ENCODE data around the gene CCT2.

The CCT2 gene

DNA sequence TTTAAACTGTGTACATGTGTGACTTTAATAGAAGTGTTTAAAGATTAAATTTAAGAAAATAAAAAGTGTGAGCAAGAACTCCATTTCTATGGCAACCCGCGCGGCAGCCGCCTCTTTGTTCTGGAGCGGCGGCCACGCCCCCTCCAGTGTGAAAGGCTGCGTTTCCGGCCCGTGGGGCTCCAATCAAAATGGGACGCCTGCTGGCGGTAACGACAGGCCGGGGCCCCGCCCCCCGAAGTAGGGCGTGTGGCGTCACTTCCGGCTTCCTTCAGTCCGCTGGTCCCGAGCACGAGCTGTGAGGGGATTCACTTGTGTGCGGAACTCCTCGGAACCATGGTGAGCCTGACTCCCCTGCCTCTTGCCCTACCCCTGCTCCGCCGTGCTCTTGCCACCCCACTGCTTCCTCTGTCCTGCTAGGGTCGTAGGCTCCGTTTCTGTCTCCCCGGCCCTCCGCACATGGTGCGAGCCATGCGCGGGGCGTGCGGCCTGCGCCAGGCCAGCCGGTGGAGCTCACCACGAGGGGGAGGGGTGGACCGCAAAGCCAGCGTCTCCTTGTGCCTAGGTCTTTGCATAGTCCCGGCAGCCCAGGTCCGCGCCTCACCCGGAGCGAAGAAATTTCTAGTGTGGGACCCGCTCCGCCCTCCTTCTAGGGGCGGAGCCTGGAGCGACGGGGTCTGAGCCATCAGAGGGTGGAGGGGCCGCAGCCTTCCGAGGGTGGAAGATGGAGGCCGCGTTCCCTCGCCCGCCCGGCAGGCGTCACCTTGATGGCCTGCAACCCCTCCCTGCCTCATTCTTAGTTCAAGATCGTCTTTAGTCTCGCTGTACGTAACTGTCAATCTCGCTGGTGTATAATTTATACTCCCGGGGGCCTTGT is at the start of gene CCT2:
Gene CCT2 (plus strand): TSS at position 271 of the 874 bp plus-strand sequence. CDS start 63 bp downstream, at position 334.
- no peaks in the 10 kb centered on the region for H3K9me3 ChIP-seq (ENCODE audit: insufficient read depth, low read depth, low read length)
- H3K9ac ChIP-seq (ENCODE audit: low read depth, low read length), result peak within 1 kb of the TSS; percentile 99
- peaks cover 4% of the 10 kb centered on the region; the same call in 1 of the 2 replicates for H3K4me1 ChIP-seq (ENCODE audit: insufficient read depth, low read length)
- H3K27ac ChIP-seq (ENCODE audit: low read length), result peak within 1 kb of the TSS; percentile 96
- H3K36me3 ChIP-seq (ENCODE audit: insufficient read depth, low read depth, low read length), result peaks cover 46% of the 10 kb centered on the region
- no peaks in the 10 kb centered on the region for H3K27me3 ChIP-seq (ENCODE audit: insufficient read depth, low read length)
- H3K4me3 ChIP-seq (ENCODE audit: low read length), result peak within 1 kb of the TSS; percentile 94

DNA sequence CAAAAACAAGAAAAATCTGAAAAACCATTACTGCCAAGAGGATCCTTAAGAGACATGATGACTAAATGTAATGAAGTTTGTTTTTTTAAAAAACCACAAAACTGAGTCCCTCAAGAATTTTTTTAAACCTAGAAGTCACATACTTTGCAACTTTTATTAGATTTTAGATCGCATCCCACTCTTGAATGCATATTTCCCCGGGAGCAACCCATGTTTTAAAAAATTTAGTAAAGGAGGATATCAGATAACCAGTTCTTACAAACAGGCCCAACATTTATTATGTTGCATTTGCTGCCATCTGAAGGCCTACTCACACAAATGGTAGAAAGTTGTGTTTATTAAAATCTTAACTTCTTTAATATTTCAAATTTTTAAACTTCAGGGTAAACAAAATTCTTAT is 44.3 kb upstream of the CCT2 start:
- Histone ChIP-seq H3K4me3 (ENCODE audit: low read length) (no peak overlapping the region), H3K27me3 (ENCODE audit: insufficient read depth, low read length) (no peaks in the 10 kb centered on the region), H3K4me1 (ENCODE audit: insufficient read depth, low read length) (no peaks in the 10 kb centered on the region), H3K9me3 (ENCODE audit: insufficient read depth, low read depth, low read length) (no peaks in the 10 kb centered on the region), H3K9ac (ENCODE audit: low read depth, low read length) (no peak overlapping the region), H3K36me3 (ENCODE audit: insufficient read depth, low read depth, low read length) (peaks cover 11% of the 10 kb centered on the region), H3K27ac (ENCODE audit: low read length) (no peak overlapping the region)

DNA sequence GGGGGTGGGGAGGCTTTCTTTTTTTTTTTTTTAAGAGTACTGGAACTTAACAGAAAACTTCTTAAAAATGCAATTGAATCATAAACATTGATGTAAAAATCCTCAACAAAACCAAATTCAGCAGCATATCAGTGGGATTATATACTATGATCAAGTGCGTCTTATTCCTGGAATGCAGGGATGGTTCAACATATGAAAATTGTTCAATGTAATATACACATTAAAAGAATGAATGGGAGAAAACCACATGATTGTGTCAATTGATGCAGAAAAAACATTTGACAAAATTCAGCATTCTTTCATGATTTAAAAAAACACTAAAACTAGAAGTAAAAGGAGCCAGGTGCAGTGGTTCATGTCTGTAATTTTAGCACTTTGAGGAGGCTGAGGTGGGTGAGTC is 41.2 kb upstream of the CCT2 start:
- peaks cover 5% of the 10 kb centered on the region; the same call in 1 of the 2 replicates for H3K36me3 ChIP-seq (ENCODE audit: insufficient read depth, low read depth, low read length)
- no peaks in the 10 kb centered on the region for H3K9me3 ChIP-seq (ENCODE audit: insufficient read depth, low read depth, low read length)
- no peaks in the 10 kb centered on the region for H3K27me3 ChIP-seq (ENCODE audit: insufficient read depth, low read length)
- no peak overlapping the region for H3K27ac ChIP-seq (ENCODE audit: low read length)
- no peak overlapping the region for H3K4me3 ChIP-seq (ENCODE audit: low read length)
- no peak overlapping the region for H3K9ac ChIP-seq (ENCODE audit: low read depth, low read length)
- H3K4me1 ChIP-seq (ENCODE audit: insufficient read depth, low read length), result no peaks in the 10 kb centered on the region

DNA sequence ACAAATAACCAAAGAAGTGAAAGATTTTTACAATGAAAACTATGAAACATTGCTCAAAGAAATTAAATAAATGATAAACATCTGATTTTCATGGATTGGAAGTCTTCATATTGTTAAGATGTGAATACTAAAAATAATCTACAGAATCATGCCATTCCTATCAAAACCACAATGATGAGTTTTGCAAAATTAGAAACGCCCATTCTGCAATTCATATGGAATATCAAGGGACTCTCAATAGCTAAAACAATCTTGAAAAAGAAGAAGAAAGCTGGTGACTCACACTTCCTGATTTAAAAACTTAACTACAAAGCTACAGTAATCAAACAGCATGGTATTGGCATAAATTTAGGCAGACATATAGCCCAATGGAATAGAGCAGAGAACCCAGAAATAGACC is 40.2 kb upstream of the CCT2 start:
- Histone ChIP-seq H3K4me1 (ENCODE audit: insufficient read depth, low read length) (no peaks in the 10 kb centered on the region), H3K27me3 (ENCODE audit: insufficient read depth, low read length) (no peaks in the 10 kb centered on the region), H3K27ac (ENCODE audit: low read length) (no peak overlapping the region), H3K9ac (ENCODE audit: low read depth, low read length) (no peak overlapping the region), H3K36me3 (ENCODE audit: insufficient read depth, low read depth, low read length) (peaks cover 5% of the 10 kb centered on the region; the same call in 1 of the 2 replicates), H3K4me3 (ENCODE audit: low read length) (no peak overlapping the region), H3K9me3 (ENCODE audit: insufficient read depth, low read depth, low read length) (no peaks in the 10 kb centered on the region)

DNA sequence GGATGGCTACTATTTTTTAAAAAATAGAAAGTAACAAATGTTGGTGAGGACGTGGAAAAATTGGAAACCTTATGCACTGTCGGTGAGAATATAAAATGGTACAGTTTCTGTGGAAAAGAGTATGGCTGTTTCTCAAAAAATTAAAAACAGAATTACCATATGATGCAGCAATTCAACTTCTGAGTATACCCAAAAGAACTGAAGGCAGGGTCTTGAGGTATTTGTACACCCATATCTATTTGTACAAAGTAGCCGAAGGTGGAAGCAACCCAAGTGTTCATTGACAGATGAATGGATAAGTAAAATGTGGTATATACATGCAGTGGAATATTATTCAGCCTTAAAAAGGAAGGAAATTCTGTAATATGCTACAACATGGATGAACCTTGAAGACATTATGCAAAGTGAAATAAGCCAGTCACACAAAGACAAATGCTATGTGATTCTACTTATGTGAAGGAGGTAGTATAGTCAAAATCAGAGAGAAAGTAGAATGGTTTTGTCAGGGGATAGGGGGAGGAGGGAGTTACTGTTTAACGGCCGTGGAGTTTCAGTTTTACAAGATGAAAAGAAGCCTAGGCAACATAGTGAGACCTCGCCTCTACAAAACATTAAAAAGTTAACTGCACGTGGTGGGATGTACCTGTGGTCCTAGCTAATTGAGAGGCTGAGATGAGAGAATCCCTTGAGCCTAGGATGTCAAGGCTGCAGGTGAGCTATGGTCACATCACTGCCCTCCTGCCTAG is 38.4 kb upstream of the CCT2 start:
- no peak overlapping the region for H3K4me3 ChIP-seq (ENCODE audit: low read length)
- no peak overlapping the region for H3K27ac ChIP-seq (ENCODE audit: low read length)

DNA sequence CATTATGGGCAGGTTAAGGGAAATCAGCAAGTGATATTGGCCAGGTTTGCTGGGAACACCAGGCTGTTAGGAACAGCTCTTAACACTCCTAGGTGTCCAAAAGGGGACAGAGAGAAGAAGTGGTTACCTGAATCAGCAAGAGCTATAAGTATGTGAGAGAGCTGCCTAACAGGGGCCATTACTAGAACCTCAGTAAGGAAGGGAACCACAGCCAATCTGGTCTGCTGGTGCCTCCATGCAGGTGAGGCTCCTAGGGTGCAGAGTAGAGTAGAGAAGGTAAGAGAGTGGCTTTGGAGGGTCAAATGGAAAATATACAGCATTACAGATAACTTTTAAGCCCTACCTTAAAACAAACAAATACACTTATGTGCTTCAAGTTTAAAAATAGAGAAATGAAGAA is 36.6 kb upstream of the CCT2 start:
- H3K27ac ChIP-seq (ENCODE audit: low read length), result no peak overlapping the region
- peaks cover under 1% of the 10 kb centered on the region; the same call in 1 of the 2 replicates for H3K36me3 ChIP-seq (ENCODE audit: insufficient read depth, low read depth, low read length)
- H3K9me3 ChIP-seq (ENCODE audit: insufficient read depth, low read depth, low read length), result no peaks in the 10 kb centered on the region
- no peaks in the 10 kb centered on the region for H3K4me1 ChIP-seq (ENCODE audit: insufficient read depth, low read length)
- no peak overlapping the region for H3K9ac ChIP-seq (ENCODE audit: low read depth, low read length)
- no peaks in the 10 kb centered on the region for H3K27me3 ChIP-seq (ENCODE audit: insufficient read depth, low read length)
- no peak overlapping the region for H3K4me3 ChIP-seq (ENCODE audit: low read length)

More for the DNA sequence above, 38.4 kb upstream of the CCT2 start:
- Histone ChIP-seq H3K9ac (ENCODE audit: low read depth, low read length) (no peak overlapping the region), H3K9me3 (ENCODE audit: insufficient read depth, low read depth, low read length) (no peaks in the 10 kb centered on the region), H3K4me1 (ENCODE audit: insufficient read depth, low read length) (no peaks in the 10 kb centered on the region), H3K27me3 (ENCODE audit: insufficient read depth, low read length) (no peaks in the 10 kb centered on the region), H3K36me3 (ENCODE audit: insufficient read depth, low read depth, low read length) (peaks cover 5% of the 10 kb centered on the region; the same call in 1 of the 2 replicates)

DNA sequence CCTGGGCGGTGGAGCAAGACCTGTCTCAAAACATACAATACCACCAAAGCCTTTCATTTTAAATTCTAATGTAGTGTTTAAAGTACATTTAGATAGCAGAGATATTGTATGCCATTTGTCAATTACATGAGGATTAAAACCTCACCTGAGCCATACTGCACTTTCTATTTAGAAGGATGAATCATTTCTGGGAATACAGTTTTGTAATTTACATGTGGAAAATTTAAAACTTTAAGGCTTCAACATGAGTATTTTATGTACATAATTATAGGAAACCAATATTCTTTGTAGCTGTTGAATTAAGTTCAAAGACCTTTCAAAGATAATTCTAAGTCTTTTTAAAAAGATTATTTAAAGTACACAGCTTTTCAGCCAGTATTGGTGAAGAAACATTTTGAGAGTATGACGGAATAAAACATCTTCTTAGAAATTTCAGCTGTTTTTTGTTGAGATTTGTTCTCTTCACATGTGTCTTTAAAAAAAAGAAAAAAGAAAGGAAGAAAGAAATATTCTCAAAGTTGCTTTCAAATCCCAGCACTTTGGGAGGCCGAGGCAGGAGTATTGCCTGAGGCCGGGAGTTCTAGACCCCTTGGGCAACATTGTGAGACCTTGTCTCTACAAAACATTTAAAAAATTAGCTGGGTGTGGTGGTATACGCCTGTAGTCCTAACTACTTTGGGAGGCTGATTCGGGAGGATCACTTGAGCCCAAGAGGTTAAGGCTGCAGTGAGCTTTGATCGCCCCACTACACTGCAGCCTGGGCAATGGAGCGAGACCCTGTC is 34.5 kb upstream of the CCT2 start:
- Histone ChIP-seq H3K27ac (ENCODE audit: low read length) (no peak overlapping the region), H3K9me3 (ENCODE audit: insufficient read depth, low read depth, low read length) (no peaks in the 10 kb centered on the region), H3K4me3 (ENCODE audit: low read length) (no peak overlapping the region), H3K9ac (ENCODE audit: low read depth, low read length) (no peak overlapping the region), H3K4me1 (ENCODE audit: insufficient read depth, low read length) (no peaks in the 10 kb centered on the region), H3K27me3 (ENCODE audit: insufficient read depth, low read length) (no peaks in the 10 kb centered on the region), H3K36me3 (ENCODE audit: insufficient read depth, low read depth, low read length) (no peaks in the 10 kb centered on the region)

DNA sequence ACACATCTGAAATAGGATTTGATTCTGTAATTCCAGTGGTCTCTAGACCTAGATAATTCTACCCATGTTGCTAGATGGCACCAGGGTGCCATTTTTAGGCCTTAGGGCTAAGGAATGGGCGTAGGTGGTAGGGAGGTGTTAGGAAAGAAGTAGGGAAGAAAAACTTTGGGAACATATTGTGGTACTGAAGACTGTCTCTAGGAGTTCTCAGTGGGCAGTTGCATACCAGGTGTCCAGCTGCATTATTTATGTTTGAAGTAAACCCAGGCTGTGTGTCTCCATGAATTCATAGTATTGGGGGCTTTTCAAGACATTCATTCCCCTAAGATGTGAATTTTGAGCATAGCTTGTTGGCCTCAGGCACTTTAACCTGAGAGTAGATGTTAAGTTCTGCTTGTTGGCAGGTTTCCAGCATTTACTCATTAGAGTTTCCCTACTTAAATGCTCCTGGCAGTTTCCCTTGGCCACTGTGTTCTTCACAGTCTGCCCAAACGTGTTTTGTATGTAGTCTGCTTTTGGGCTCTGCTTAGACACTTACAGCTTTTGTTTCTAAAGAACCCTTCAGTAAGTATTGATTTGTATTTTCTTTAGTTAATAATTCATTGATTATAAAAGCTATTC is 31.5 kb upstream of the CCT2 start:
- Histone ChIP-seq H3K9me3 (ENCODE audit: insufficient read depth, low read depth, low read length) (no peaks in the 10 kb centered on the region), H3K9ac (ENCODE audit: low read depth, low read length) (no peak overlapping the region), H3K36me3 (ENCODE audit: insufficient read depth, low read depth, low read length) (no peaks in the 10 kb centered on the region), H3K4me3 (ENCODE audit: low read length) (no peak overlapping the region), H3K27ac (ENCODE audit: low read length) (no peak overlapping the region), H3K4me1 (ENCODE audit: insufficient read depth, low read length) (no peaks in the 10 kb centered on the region), H3K27me3 (ENCODE audit: insufficient read depth, low read length) (no peaks in the 10 kb centered on the region)

DNA sequence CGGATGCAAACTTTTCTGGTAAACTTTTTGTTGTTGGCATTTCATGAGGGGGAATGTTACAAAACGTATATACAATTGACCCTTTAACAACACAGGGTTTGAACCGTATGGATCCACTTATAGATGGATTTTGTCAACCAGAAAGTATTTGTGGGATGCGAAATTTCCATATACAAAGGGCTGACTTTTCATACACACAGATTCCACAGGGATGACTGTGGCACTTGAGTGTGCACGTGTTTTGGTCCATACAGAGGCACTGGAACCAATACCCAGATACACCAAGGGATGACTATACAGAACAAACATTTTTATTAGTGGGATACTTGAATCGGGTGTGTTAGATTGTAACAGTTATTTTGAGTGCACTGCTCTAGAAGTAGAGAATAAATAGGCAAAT is 29.8 kb upstream of the CCT2 start:
- no peaks in the 10 kb centered on the region for H3K36me3 ChIP-seq (ENCODE audit: insufficient read depth, low read depth, low read length)
- no peaks in the 10 kb centered on the region for H3K27me3 ChIP-seq (ENCODE audit: insufficient read depth, low read length)
- H3K9ac ChIP-seq (ENCODE audit: low read depth, low read length), result no peak overlapping the region
- no peaks in the 10 kb centered on the region for H3K4me1 ChIP-seq (ENCODE audit: insufficient read depth, low read length)
- no peak overlapping the region for H3K27ac ChIP-seq (ENCODE audit: low read length)
- H3K9me3 ChIP-seq (ENCODE audit: insufficient read depth, low read depth, low read length), result no peaks in the 10 kb centered on the region
- H3K4me3 ChIP-seq (ENCODE audit: low read length), result no peak overlapping the region

DNA sequence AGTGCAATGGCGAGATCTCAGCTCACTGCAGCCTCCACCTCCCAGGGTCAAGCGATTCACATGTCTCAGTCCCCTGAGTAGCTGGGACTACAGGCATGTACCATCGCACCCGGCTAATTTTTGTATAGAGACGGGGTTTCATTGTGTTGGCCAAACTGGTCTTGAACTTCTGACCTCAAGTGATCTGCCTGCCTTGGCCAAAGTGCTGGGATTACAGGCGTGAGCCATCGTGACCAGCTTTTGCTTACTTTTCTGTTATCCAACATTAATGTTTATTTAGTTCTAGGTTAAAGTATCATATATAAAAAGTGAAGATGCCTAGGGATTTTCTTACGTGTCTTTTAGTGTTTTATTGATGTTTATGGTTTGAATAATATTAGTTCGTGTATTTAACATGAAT is 28.9 kb upstream of the CCT2 start:
- no peak overlapping the region for H3K4me3 ChIP-seq (ENCODE audit: low read length)
- H3K27me3 ChIP-seq (ENCODE audit: insufficient read depth, low read length), result no peaks in the 10 kb centered on the region
- no peak overlapping the region for H3K9ac ChIP-seq (ENCODE audit: low read depth, low read length)
- H3K4me1 ChIP-seq (ENCODE audit: insufficient read depth, low read length), result no peaks in the 10 kb centered on the region
- no peaks in the 10 kb centered on the region for H3K9me3 ChIP-seq (ENCODE audit: insufficient read depth, low read depth, low read length)
- H3K36me3 ChIP-seq (ENCODE audit: insufficient read depth, low read depth, low read length), result no peaks in the 10 kb centered on the region
- no peak overlapping the region for H3K27ac ChIP-seq (ENCODE audit: low read length)

DNA sequence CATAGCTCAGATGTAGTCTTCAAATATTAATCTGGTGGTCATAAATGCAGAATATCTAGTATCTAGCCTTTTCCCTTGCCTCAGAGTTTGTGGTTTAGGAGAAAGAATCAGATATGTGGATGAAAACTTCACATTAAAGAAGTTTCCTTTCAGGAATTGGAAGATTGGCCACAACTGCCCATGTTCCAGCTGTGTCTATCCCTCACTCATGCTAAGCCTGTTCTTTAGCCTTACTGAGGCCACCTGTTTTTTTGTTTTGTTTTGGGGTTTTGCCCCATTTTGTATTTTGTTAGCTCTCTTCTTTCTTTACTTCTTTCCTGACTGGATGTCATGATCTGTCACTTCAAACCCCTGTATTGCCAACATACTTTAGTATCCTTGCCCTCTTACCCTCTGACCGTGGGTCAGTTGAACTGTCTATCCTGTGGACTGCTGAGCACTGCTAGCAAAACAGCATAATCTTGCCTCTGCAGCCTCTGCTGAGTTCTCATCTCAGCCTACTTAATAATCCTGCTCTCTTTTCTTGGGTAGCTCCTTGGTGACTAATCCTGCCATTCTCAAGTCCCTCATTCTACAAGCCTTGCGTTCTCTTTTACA is 22.0 kb upstream of the CCT2 start:
- no peak overlapping the region for H3K27ac ChIP-seq (ENCODE audit: low read length)
- H3K9me3 ChIP-seq (ENCODE audit: insufficient read depth, low read depth, low read length), result no peaks in the 10 kb centered on the region
- no peak overlapping the region for H3K4me3 ChIP-seq (ENCODE audit: low read length)
- H3K9ac ChIP-seq (ENCODE audit: low read depth, low read length), result no peak overlapping the region
- H3K27me3 ChIP-seq (ENCODE audit: insufficient read depth, low read length), result no peaks in the 10 kb centered on the region
- no peaks in the 10 kb centered on the region for H3K4me1 ChIP-seq (ENCODE audit: insufficient read depth, low read length)
- peaks cover 17% of the 10 kb centered on the region for H3K36me3 ChIP-seq (ENCODE audit: insufficient read depth, low read depth, low read length)

All from iPS-20b (cell line).